HL-60 (cell line): Measurements from ENCODE around the gene TMEM53.

Experiments used
- DNase-seq, 2 experiments: peaks; one replicate each; pipeline ENCODE4 v3.0.0-alpha.2; 2010 to 2020; ENCODE audit warnings: low read depth in 1 of 2, low spot score in 1 of 2
- H3K27ac ChIP-seq: fragments of 250-450 bp; sonication (Bioruptor Pico); replicated peaks from 2 replicates; pipeline ENCODE4 v1.5.1; 2020; ENCODE audit warnings: mild to moderate bottlenecking, moderate library complexity
- H3K27me3 ChIP-seq: fragments of 250-450 bp; sonication (Bioruptor Pico); 2 replicates; pipeline ENCODE4 v1.5.1; 2021; ENCODE audit warnings: mild to moderate bottlenecking, moderate library complexity; ENCODE audit not compliant: insufficient read depth, poor library complexity, severe bottlenecking
- H3K4me3 ChIP-seq: replicated peaks from 2 replicates; pipeline ENCODE4 v1.5.1; 2011; ENCODE audit warnings: mild to moderate bottlenecking, control low read depth, low read length; ENCODE audit not compliant: insufficient read depth
- CTCF ChIP-seq: IDR thresholded peaks from one replicate; pipeline ENCODE4 v1.5.1; 2011; ENCODE audit warnings: low read length, control low read depth, inconsistent platforms; ENCODE audit not compliant: insufficient read depth
- GABPA ChIP-seq: IDR thresholded peaks from 2 replicates; pipeline ENCODE4 v1.6.1; 2012; ENCODE audit warnings: low read depth
- POLR2AphosphoS5 ChIP-seq: IDR thresholded peaks from 2 replicates; pipeline ENCODE4 v1.6.1; 2012; ENCODE audit warnings: low read depth
- REST ChIP-seq: IDR thresholded peaks from 2 replicates; pipeline ENCODE4 v1.6.1; 2012; ENCODE audit warnings: low read depth; ENCODE audit not compliant: insufficient replicate concordance
- SPI1 ChIP-seq: IDR thresholded peaks from 2 replicates; pipeline ENCODE4 v1.6.1; 2012; ENCODE audit warnings: low read depth, mild to moderate bottlenecking, borderline replicate concordance

TMEM53 gene

GRCh38 chr1:44714532-44714931 is 40.3 kb upstream of the TMEM53 start:
- Histone ChIP-seq H3K4me3 (no peak overlapping the region), H3K27ac (peak overlapping the region; percentile 30; the same call in 1 of the 2 replicates), H3K27me3 (no peaks in the 10 kb centered on the region)
- DNase-seq: no peak
- TF ChIP-seq POLR2AphosphoS5 (no peak), SPI1 (no peak), REST (no peak), CTCF (no peak), GABPA (no peak)

GRCh38 chr1:44713321-44713781 is 39.1 kb upstream of the TMEM53 start:
- H3K27ac ChIP-seq: no peak overlapping the region
- TF ChIP-seq CTCF: no peak
- no peak for TF ChIP-seq REST
- TF ChIP-seq POLR2AphosphoS5: no peak
- no peak for TF ChIP-seq SPI1
- TF ChIP-seq GABPA: no peak
- H3K27me3 ChIP-seq: no peaks in the 10 kb centered on the region
- H3K4me3 ChIP-seq: no peak overlapping the region
- no peak for DNase-seq

GRCh38 chr1:44707959-44708831 is 33.9 kb upstream of the TMEM53 start:
- TF ChIP-seq REST (no peak), SPI1 (peak; percentile 52), CTCF (peak; percentile 61)
- no peaks in the 10 kb centered on the region for H3K27me3 ChIP-seq
- peak in 1 of 2 experiments; percentile 62 for DNase-seq
- H3K27ac ChIP-seq: no peak overlapping the region
- no peak overlapping the region for H3K4me3 ChIP-seq
